Brain microvascular endothelial cell (primary cell): ENCODE data around the gene GCC1.
A peak's percentile ranks its signal among the peaks of the same experiment; 100 is the strongest.

ENCODE experiments used
- DNase-seq: peaks from one replicate; pipeline ENCODE4 v3.0.0-alpha.2; 2020
- H3K27ac ChIP-seq: fragments of 250-450 bp; sonication (Bioruptor Pico); 2 replicates; pipeline ENCODE4 v1.5.1; 2020; ENCODE audit warnings: mild to moderate bottlenecking, moderate library complexity
- H3K27me3 ChIP-seq: fragments of 250-450 bp; sonication (Bioruptor Pico); replicated peaks from 2 replicates; pipeline ENCODE4 v1.5.1; 2020; ENCODE audit warnings: mild to moderate bottlenecking
- H3K36me3 ChIP-seq: fragments of 250-450 bp; sonication (Bioruptor Pico); replicated peaks from 2 replicates; pipeline ENCODE4 v1.5.1; 2020; ENCODE audit warnings: mild to moderate bottlenecking
- H3K4me3 ChIP-seq: 2 replicates; pipeline ENCODE4 v1.5.1; 2011; ENCODE audit warnings: low read depth, mild to moderate bottlenecking, control low read depth, low read length, moderate library complexity
- CTCF ChIP-seq: IDR thresholded peaks from 2 replicates; pipeline ENCODE4 v1.5.1; 2011; ENCODE audit warnings: low read depth, mild to moderate bottlenecking, moderate library complexity, low read length, control low read depth, inconsistent platforms; ENCODE audit errors: missing control alignments
- in situ Hi-C: cut with HindIII; loops from 2 replicates; pipeline ENCODE4 v1.10.0; 2017; ENCODE audit warnings: low sequenced_read_pairs, low pct_ligation_motif_present

The GCC1 gene

DNA sequence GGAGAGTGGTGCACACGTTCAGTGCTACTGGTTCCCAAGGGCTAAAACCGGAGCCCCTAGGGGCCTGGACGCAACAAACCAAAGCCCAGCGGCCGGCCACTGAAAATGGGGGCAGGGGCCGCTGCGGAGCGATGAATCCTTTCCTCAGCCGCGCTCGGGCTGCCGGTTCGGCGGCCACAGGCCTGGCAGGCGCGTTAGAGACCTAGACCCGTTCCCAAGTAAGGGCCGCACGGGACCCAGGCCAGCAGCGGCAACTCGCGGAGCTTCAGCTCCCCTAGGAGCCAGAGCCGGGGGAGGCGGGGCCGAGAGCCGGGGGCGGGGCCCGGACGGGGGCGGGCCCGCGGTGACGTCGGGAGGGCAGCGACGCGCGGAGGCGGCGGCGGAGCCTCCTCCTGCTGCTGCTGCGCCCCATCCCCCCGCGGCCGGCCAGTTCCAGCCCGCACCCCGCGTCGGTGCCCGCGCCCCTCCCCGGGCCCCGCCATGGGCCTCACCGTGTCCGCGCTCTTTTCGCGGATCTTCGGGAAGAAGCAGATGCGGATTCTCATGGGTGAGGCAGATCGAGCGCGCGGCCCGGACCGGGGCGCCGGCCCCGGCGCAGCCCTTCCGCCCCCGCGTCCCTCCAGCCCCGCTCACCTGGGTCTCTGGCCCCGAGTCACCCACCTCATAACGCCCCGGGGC lies 2.8 kb upstream of the GCC1 start, which contains the start of gene ARF5:
TSS of gene ARF5 (plus strand) at position 393 of the 678 bp plus-strand sequence. CDS start at position 481, 88 bp downstream.
- Histone ChIP-seq H3K4me3 (peak within 1 kb of the TSS; percentile 89), H3K27me3 (no peaks in the 10 kb centered on the region), H3K27ac (peak within 1 kb of the TSS; percentile 50), H3K36me3 (peaks cover 12% of the 10 kb centered on the region)
- DNase-seq: peak; percentile 60
- TF ChIP-seq CTCF: peak; percentile 0
- in situ Hi-C loops: no loop called here

DNA sequence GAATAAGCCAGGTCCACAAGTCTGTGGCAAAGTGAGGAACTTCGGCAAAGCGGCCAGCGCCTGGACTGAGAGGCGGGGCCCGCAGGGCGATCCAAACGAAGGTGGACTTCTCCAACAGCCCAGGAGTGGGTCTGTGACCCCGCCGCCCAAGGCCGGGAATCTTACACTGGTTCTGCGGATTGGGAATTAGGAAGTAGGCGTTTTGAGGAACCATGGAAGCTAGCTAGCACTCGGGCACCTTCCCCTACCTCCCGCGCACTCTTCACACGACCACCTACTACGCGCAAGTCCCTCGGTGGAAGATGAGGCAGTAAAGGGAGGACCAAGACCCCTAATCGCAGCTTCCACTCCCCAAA lies 2.2 kb upstream of the GCC1 start:
- DNase-seq: no peak
- H3K27ac ChIP-seq: peak overlapping the region; percentile 19
- peak overlapping the region; percentile 89 for H3K4me3 ChIP-seq
- H3K27me3 ChIP-seq: no peaks in the 10 kb centered on the region
- peak; percentile 1 for TF ChIP-seq CTCF
- H3K36me3 ChIP-seq: peaks cover 18% of the 10 kb centered on the region
- in situ Hi-C loops: no loop called here

GRCh38 chr7:127586346-127586745 lies 950 bp upstream of the GCC1 start:
- no peak overlapping the region for H3K4me3 ChIP-seq
- H3K36me3 ChIP-seq: peaks cover 22% of the 10 kb centered on the region
- DNase-seq: no peak
- in situ Hi-C loops: no loop called here
- H3K27ac ChIP-seq: no peak overlapping the region
- H3K27me3 ChIP-seq: no peaks in the 10 kb centered on the region
- no peak for TF ChIP-seq CTCF

- DNase-seq: no peak
- peaks cover 19% of the 10 kb centered on the region for H3K36me3 ChIP-seq
- peak overlapping the region; percentile 84 for H3K27ac ChIP-seq
- TF ChIP-seq CTCF: no peak
- H3K4me3 ChIP-seq: peak overlapping the region; percentile 88
- in situ Hi-C loops: no loop called here
- H3K27me3 ChIP-seq: no peaks in the 10 kb centered on the region
These were observed 750 bp downstream of the GCC1 start for GRCh38 chr7:127584648-127585043.

DNA sequence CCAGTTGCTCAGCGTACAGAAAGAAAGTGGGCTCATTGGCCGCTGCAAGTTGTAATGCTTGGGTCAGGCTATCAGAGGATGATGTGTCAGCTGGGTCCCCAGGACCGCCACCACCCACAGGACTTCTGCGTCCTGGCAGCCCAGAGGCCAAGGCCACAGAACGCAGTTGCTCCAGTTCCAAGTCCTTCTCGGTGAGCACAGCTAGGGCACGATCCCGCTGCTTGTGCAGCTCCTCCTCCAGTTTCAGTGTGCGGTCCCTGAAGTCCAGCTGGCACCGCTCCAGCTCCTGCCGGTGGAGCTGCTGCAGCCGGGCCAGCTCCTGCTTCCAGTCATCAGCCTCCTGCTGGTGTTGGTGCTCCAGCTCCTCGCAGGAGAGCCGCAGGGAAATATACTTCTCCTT lies 3.0 kb downstream of the GCC1 start:
- in situ Hi-C loops: no loop called here
- no peak overlapping the region for H3K4me3 ChIP-seq

More for the DNA sequence above, 3.0 kb downstream of the GCC1 start:
- H3K36me3 ChIP-seq: peaks cover 19% of the 10 kb centered on the region
- no peak overlapping the region for H3K27ac ChIP-seq
- no peaks in the 10 kb centered on the region for H3K27me3 ChIP-seq
- DNase-seq: peak; percentile 57
- no peak for TF ChIP-seq CTCF
